ENCODE data around the gene MAP3K4. TPM values are rescaled to one million over a fixed set of nuclear protein-coding genes. Genes with fewer than 3 reads are reported as not detected.

The MAP3K4 gene
- total RNA-seq, 4 donors from 2014 or later: 34.9 to 113 (median 52.3) TPM

DNA sequence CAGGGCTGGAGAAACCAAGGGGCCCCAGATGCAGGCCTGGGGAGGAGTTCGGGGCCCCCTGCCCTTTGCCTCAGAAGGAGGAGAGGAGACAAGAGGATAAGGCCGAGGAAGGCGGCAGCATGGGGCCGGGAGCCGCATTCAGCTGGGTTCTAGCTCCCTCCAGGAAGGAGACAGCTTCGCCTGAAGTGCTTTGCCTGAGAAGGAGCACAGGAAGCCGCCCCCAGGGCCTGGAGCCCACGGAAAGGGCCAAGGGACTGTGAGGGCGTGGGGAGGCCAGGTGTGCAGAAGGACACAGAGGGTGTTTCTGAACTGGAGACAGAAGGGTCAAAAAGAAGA, 160.9 kb downstream of the MAP3K4 start:
- H3K36me3 ChIP-seq: peaks cover 0 to 5% of the 10 kb centered on the region in 2 donors
- no peaks in the 10 kb centered on the region for H3K4me1 ChIP-seq
- H3K27ac ChIP-seq: no peak overlapping the region
- WGBS, 2 donors: 84 to 94% methylated on average over 9 of the region's 9 CpGs
- TF ChIP-seq POLR2A (IDR thresholded peaks at IDR 0.05): no peak
- no peak for DNase-seq
- intact Hi-C loops (cut with DNase I): loop anchor here (5.0 kb wide), 1 partner anchor 220 kb away; no protein-coding TSS in a partner anchor
- H3K27me3 ChIP-seq: no peaks in the 10 kb centered on the region
- no peak overlapping the region for H3K4me3 ChIP-seq (replicated peaks in 1 of 3)
- H3K9me3 ChIP-seq: no peaks in the 10 kb centered on the region

DNA sequence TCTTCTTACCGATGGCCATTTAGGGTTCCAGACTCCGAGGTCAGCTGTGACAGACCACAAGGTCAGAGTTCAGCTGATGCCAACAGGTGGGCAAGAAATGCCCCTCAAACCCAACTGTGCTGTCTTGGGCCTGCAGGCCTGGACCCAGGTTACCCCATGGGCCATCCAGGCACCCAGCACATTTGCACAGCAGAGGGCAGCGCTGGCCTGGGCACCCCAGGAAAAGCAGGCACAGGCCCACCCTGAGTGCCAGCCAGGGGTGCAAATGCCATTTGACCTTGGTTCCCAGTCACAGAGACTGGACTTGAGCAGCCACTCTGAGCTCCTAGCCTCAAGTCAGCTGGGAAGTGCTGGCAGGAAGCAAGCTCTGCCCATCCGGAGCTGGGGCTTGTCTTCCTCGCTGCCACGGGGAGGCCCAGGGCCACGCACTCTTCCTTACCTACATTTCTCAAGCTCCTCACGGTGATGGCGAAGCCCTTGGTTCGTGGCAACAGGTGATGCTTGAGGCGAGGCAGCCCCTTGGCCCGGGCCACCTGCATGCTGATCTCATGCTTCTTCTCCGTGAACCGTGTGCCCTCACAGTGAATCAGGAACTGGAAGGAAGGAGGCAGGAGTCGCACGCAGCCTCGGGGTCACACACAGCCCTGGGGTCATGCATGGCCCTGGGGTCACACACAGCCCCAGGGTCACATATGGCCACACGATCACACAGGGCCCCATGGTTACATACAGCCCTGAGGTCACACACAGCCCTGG, 161.5 kb downstream of the MAP3K4 start:
- Histone ChIP-seq H3K36me3 (peaks cover 0 to 3% of the 10 kb centered on the region in 2 donors), H3K27me3 (no peaks in the 10 kb centered on the region), H3K27ac (no peak overlapping the region), H3K9me3 (no peaks in the 10 kb centered on the region), H3K4me1 (no peaks in the 10 kb centered on the region), H3K4me3 (replicated peaks in 1 of 3) (no peak overlapping the region)
- peak in 1 of 2 donors; percentile 15 for DNase-seq
- WGBS, 2 donors: 87 to 91% methylated on average over 6 to 10 of the region's 18 CpGs
- intact Hi-C loops (cut with DNase I): loop anchor here (5.0 kb wide), 1 partner anchor 219 kb away; no protein-coding TSS in a partner anchor
- TF ChIP-seq POLR2A (IDR thresholded peaks at IDR 0.05): no peak
- TF ChIP-seq, protein P1, sequence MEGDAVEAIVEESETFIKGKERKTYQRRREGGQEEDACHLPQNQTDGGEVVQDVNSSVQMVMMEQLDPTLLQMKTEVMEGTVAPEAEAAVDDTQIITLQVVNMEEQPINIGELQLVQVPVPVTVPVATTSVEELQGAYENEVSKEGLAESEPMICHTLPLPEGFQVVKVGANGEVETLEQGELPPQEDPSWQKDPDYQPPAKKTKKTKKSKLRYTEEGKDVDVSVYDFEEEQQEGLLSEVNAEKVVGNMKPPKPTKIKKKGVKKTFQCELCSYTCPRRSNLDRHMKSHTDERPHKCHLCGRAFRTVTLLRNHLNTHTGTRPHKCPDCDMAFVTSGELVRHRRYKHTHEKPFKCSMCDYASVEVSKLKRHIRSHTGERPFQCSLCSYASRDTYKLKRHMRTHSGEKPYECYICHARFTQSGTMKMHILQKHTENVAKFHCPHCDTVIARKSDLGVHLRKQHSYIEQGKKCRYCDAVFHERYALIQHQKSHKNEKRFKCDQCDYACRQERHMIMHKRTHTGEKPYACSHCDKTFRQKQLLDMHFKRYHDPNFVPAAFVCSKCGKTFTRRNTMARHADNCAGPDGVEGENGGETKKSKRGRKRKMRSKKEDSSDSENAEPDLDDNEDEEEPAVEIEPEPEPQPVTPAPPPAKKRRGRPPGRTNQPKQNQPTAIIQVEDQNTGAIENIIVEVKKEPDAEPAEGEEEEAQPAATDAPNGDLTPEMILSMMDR (IDR thresholded peaks at IDR 0.05): peak in 5 of 6 experiments; percentile 14 to 55 (median 43)

DNA sequence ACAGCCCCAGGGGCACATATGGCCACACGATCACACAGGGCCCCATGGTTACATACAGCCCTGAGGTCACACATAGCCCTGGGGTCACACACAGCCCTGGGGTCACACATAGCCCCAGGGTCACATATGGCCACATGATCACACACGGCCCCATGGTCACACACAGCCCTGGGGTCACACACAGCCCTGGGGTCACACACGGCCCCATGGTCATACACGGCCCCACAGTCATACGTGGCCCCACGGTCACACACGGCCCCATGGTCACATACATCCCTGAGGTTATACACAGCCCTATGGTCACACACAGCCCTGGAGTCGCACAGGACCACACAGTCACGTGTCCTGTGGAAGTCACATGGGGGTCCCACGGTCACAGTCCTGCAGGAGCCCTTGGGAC, 162.2 kb downstream of the MAP3K4 start:
- H3K27me3 ChIP-seq: no peaks in the 10 kb centered on the region
- no peak for DNase-seq
- TF ChIP-seq POLR2A (IDR thresholded peaks at IDR 0.05): no peak
- H3K4me1 ChIP-seq: no peaks in the 10 kb centered on the region
- no peak overlapping the region for H3K4me3 ChIP-seq (replicated peaks in 1 of 3)
- H3K27ac ChIP-seq: no peak overlapping the region
- WGBS, 2 donors: 95 to 97% methylated on average over 6 of the region's 10 CpGs
- H3K36me3 ChIP-seq: no peaks in the 10 kb centered on the region
- intact Hi-C loops (cut with DNase I): loop anchor here (5.0 kb wide), 1 partner anchor 219 kb away; no protein-coding TSS in a partner anchor
- no peaks in the 10 kb centered on the region for H3K9me3 ChIP-seq

DNA sequence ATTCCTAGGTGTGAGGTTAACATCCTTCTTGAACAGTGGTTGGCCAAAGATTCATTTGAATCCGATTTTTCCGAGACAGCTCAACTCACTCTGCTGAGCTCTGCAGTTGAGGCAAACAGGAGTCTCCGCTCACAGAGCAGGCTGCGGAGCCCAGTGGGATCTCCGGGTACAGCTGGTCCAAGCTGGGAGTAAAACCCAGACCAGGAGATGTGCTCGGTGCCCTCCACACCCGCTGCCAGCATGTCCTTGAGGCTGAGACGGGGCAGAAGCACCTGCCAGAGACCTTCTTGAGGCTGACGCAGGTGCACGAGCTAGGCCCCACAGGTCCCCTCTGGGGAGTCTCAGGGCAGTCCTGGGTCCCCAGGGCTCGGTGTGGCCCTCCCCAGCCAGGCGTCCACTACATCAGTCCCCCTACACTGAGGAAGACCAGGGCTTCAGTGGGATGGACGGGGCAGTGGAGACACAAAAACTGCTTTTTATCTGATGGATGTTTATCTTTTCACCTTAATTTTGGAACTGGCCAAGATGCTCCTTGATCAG, 163.3 kb downstream of the MAP3K4 start:
- no peak for TF ChIP-seq POLR2A (IDR thresholded peaks at IDR 0.05)
- TF ChIP-seq, protein P1 (IDR thresholded peaks at IDR 0.05): no peak
- Histone ChIP-seq H3K4me1 (no peaks in the 10 kb centered on the region), H3K9me3 (no peaks in the 10 kb centered on the region), H3K36me3 (no peaks in the 10 kb centered on the region), H3K27me3 (no peaks in the 10 kb centered on the region), H3K4me3 (replicated peaks in 1 of 3) (no peak overlapping the region), H3K27ac (no peak overlapping the region)
- 94% methylated on average over 8 to 10 of the region's 13 CpGs for WGBS, 2 donors
- no peak for DNase-seq
- intact Hi-C loops (cut with DNase I): loop anchor here (5.0 kb wide), 1 partner anchor 217 kb away; no protein-coding TSS in a partner anchor

DNA sequence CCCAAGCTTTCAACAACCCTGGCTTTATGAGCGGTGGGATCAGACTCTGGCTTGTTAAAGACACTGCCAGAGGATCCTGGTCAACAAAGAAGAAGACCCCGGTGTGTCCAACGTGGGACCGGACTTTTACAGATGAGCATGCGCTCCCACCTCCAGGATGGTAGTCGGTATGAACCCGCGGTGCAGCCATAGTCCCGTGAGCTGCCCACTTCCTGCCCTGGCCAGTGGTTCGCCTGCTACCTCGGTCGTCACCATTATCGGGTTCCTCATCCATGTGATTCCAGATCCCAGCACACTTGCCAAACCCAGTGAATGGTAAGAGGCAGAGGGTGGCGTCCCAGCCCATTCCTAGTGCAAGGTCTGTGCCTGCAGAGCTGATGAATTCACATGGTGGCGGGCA, 169.6 kb downstream of the MAP3K4 start:
- Histone ChIP-seq H3K27ac (no peak overlapping the region), H3K4me3 (replicated peaks in 1 of 3) (no peak overlapping the region), H3K27me3 (no peaks in the 10 kb centered on the region), H3K9me3 (no peaks in the 10 kb centered on the region), H3K36me3 (peaks cover 0 to 4% of the 10 kb centered on the region in 2 donors), H3K4me1 (no peaks in the 10 kb centered on the region)
- TF ChIP-seq, protein P1 (IDR thresholded peaks at IDR 0.05): no peak
- TF ChIP-seq POLR2A (IDR thresholded peaks at IDR 0.05): no peak
- 98% methylated on average over 15 of the region's 15 CpGs for WGBS, 2 donors
- no peak for DNase-seq
- intact Hi-C loops (cut with DNase I): no loop called here
